Measurements from ENCODE around the gene PRSS48.

GRCh38 chr4:151263455-151263854, 13.5 kb upstream of the PRSS48 start:
- no peak for TF ChIP-seq CTCF (IDR thresholded peaks at IDR 0.05; ENCODE audit: low read depth, low read length)
- no peak for TF ChIP-seq EZH2phosphoT487 (IDR thresholded peaks at IDR 0.05; ENCODE audit: low read depth)

Data from OCI-LY3 (cell line).